HEK293 (cell line): ENCODE measurements around the gene OR2T12.

Experiments used
- CTCF ChIP-seq: fragments of 450-650 bp; formaldehyde crosslinking; IDR thresholded peaks from 2 replicates; pipeline ENCODE4 v1.5.1; 2016; ENCODE audit warnings: missing biosample characterization, missing genetic modification characterization
- SP2 ChIP-seq: fragments of 450-650 bp; formaldehyde crosslinking; IDR thresholded peaks from 2 replicates; pipeline ENCODE4 v1.5.1; 2016; ENCODE audit warnings: missing biosample characterization, missing genetic modification characterization
- ZNF133 ChIP-seq: fragments of 450-650 bp; formaldehyde crosslinking; IDR thresholded peaks from 2 replicates; pipeline ENCODE4 v1.5.1; 2016; ENCODE audit warnings: missing biosample characterization, missing genetic modification characterization
- ZNF433 ChIP-seq: fragments of 450-650 bp; formaldehyde crosslinking; IDR thresholded peaks from 2 replicates; pipeline ENCODE4 v1.5.1; 2016; ENCODE audit warnings: missing biosample characterization, missing genetic modification characterization, low read depth
- ZNF585B ChIP-seq: fragments of 450-650 bp; formaldehyde crosslinking; IDR thresholded peaks from 2 replicates; pipeline ENCODE4 v1.5.1; 2016; ENCODE audit warnings: missing biosample characterization, missing genetic modification characterization
- ZNF621 ChIP-seq: fragments of 450-650 bp; formaldehyde crosslinking; IDR thresholded peaks from 2 replicates; pipeline ENCODE4 v1.5.1; 2017; ENCODE audit warnings: missing biosample characterization, missing genetic modification characterization
- ZNF692 ChIP-seq: fragments of 450-650 bp; formaldehyde crosslinking; IDR thresholded peaks from 2 replicates; pipeline ENCODE4 v1.5.1; 2016; ENCODE audit warnings: missing biosample characterization, missing genetic modification characterization
- ZNF747 ChIP-seq: fragments of 450-650 bp; formaldehyde crosslinking; IDR thresholded peaks from 2 replicates; pipeline ENCODE4 v1.5.1; 2016; ENCODE audit warnings: missing biosample characterization, missing genetic modification characterization
- TF ChIP-seq, protein P1 (sequence below): fragments of 450-650 bp; formaldehyde crosslinking; IDR thresholded peaks from 2 replicates; pipeline ENCODE4 v1.5.1; 2016; ENCODE audit warnings: missing biosample characterization, missing genetic modification characterization

- no peak for TF ChIP-seq SP2 (tag by site-specific recombination)
- no peak for TF ChIP-seq ZNF692
- no peak for TF ChIP-seq CTCF (tag by site-specific recombination)
- TF ChIP-seq ZNF747 (tag by site-specific recombination): no peak
- no peak for TF ChIP-seq ZNF433 (tag by site-specific recombination)
- no peak for TF ChIP-seq ZNF621
- TF ChIP-seq, protein P1, sequence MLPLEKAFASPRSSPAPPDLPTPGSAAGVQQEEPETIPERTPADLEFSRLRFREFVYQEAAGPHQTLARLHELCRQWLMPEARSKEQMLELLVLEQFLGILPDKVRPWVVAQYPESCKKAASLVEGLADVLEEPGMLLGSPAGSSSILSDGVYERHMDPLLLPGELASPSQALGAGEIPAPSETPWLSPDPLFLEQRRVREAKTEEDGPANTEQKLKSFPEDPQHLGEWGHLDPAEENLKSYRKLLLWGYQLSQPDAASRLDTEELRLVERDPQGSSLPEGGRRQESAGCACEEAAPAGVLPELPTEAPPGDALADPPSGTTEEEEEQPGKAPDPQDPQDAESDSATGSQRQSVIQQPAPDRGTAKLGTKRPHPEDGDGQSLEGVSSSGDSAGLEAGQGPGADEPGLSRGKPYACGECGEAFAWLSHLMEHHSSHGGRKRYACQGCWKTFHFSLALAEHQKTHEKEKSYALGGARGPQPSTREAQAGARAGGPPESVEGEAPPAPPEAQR (tag by site-specific recombination): no peak
- no peak for TF ChIP-seq ZNF133
- no peak for TF ChIP-seq ZNF585B (tag by site-specific recombination)
Observed at GRCh38 chr1:248277876-248278275, 25.3 kb downstream of the OR2T12 start, which contains the start of gene OR2T33.
